NT2/D1 (cell line): Measurements from ENCODE around the gene PPM1L.

Source experiments
- DNase-seq: peaks from one replicate; pipeline ENCODE4 v3.0.0-alpha.2; 2011; ENCODE audit warnings: low read depth, low spot score
- H3K27me3 ChIP-seq: 2 replicates; pipeline ENCODE4 v1.6.0; 2011; ENCODE audit warnings: mild to moderate bottlenecking; ENCODE audit not compliant: insufficient read length, insufficient read depth
- H3K36me3 ChIP-seq: 2 replicates; pipeline ENCODE4 v1.6.1; 2011; ENCODE audit warnings: mild to moderate bottlenecking, low read length, mixed read lengths; ENCODE audit not compliant: insufficient read depth, insufficient read length
- H3K4me1 ChIP-seq: 2 replicates; pipeline ENCODE4 v1.5.1; 2011; ENCODE audit not compliant: insufficient read depth, insufficient read length
- H3K4me3 ChIP-seq: 2 replicates; pipeline ENCODE4 v1.5.1; 2011; ENCODE audit warnings: low read depth; ENCODE audit not compliant: insufficient read length
- H3K9ac ChIP-seq: 2 replicates; pipeline ENCODE4 v1.6.0; 2011; ENCODE audit warnings: low read depth; ENCODE audit not compliant: insufficient read length
- H3K9me3 ChIP-seq: 2 replicates; pipeline ENCODE4 v1.5.1; 2011; ENCODE audit warnings: mild to moderate bottlenecking, low read length; ENCODE audit not compliant: insufficient read depth
- SUZ12 ChIP-seq: IDR thresholded peaks from 2 replicates; pipeline ENCODE4 v1.6.1; 2011; ENCODE audit not compliant: insufficient read length, insufficient read depth; ENCODE audit errors: extremely low read depth
- YY1 ChIP-seq: IDR thresholded peaks from 2 replicates; pipeline ENCODE4 v1.6.1; 2011; ENCODE audit not compliant: insufficient read length, insufficient read depth
- ZNF274 ChIP-seq: IDR thresholded peaks from 2 replicates; pipeline ENCODE4 v1.6.1; 2011; ENCODE audit warnings: mild to moderate bottlenecking, low read depth, low read length

The PPM1L gene

GRCh38 chr3:161014843-161015749 lies 259.1 kb downstream of the PPM1L start:
- no peak for DNase-seq
- no peaks in the 10 kb centered on the region for H3K4me1 ChIP-seq
- H3K9me3 ChIP-seq: no peaks in the 10 kb centered on the region
- H3K4me3 ChIP-seq: no peak overlapping the region
- TF ChIP-seq YY1 (no peak), ZNF274 (no peak), SUZ12 (no peak)
- no peaks in the 10 kb centered on the region for H3K36me3 ChIP-seq
- no peaks in the 10 kb centered on the region for H3K27me3 ChIP-seq
- no peak overlapping the region for H3K9ac ChIP-seq

GRCh38 chr3:161016417-161017313 lies 260.6 kb downstream of the PPM1L start:
- Histone ChIP-seq H3K4me1 (no peaks in the 10 kb centered on the region), H3K27me3 (no peaks in the 10 kb centered on the region), H3K4me3 (no peak overlapping the region), H3K9me3 (no peaks in the 10 kb centered on the region), H3K9ac (no peak overlapping the region), H3K36me3 (no peaks in the 10 kb centered on the region)
- no peak for DNase-seq
- no peak for TF ChIP-seq SUZ12
- TF ChIP-seq YY1: no peak
- TF ChIP-seq ZNF274: no peak

- no peak for DNase-seq
- H3K27me3 ChIP-seq: no peaks in the 10 kb centered on the region
- TF ChIP-seq YY1 (no peak), SUZ12 (no peak), ZNF274 (no peak)
- H3K4me3 ChIP-seq: no peak overlapping the region
- no peaks in the 10 kb centered on the region for H3K4me1 ChIP-seq
- no peaks in the 10 kb centered on the region for H3K36me3 ChIP-seq
- peaks cover 4% of the 10 kb centered on the region for H3K9me3 ChIP-seq
- H3K9ac ChIP-seq: no peak overlapping the region
These were observed 261.9 kb downstream of the PPM1L start for GRCh38 chr3:161017971-161018370.

DNA sequence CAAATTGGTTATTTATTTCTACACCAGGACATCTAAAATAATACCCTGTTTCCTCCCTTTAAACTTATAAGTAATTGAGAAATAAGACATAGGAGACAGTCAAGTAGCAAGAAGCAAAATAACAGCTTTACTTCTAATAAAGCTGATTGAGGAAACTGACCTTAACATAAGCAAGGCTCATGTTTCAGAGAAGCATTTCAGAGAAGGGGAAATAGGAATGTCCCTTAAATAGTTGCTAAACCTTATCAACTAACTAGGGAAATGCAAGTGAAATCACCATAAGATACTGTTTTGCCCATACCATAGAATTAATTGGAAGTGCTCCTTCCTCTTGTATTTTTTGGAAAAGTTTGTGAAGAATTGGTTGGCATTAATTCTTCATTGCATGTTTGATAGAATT lies 264.2 kb downstream of the PPM1L start:
- Histone ChIP-seq H3K36me3 (no peaks in the 10 kb centered on the region), H3K4me1 (no peaks in the 10 kb centered on the region), H3K9me3 (peaks cover 15% of the 10 kb centered on the region), H3K9ac (no peak overlapping the region), H3K4me3 (no peak overlapping the region), H3K27me3 (no peaks in the 10 kb centered on the region)
- no peak for TF ChIP-seq SUZ12
- no peak for TF ChIP-seq ZNF274
- TF ChIP-seq YY1: no peak
- DNase-seq: no peak

GRCh38 chr3:161025911-161026310 lies 269.9 kb downstream of the PPM1L start:
- no peaks in the 10 kb centered on the region for H3K4me1 ChIP-seq
- no peak overlapping the region for H3K4me3 ChIP-seq
- no peaks in the 10 kb centered on the region for H3K36me3 ChIP-seq
- H3K9ac ChIP-seq: no peak overlapping the region
- DNase-seq: no peak
- TF ChIP-seq YY1: no peak
- no peak for TF ChIP-seq ZNF274
- no peak for TF ChIP-seq SUZ12
- H3K27me3 ChIP-seq: no peaks in the 10 kb centered on the region
- peaks cover 15% of the 10 kb centered on the region for H3K9me3 ChIP-seq

GRCh38 chr3:161026612-161027510 lies 270.8 kb downstream of the PPM1L start:
- Histone ChIP-seq H3K4me1 (no peaks in the 10 kb centered on the region), H3K27me3 (no peaks in the 10 kb centered on the region), H3K9ac (no peak overlapping the region), H3K36me3 (no peaks in the 10 kb centered on the region), H3K4me3 (no peak overlapping the region), H3K9me3 (peaks cover 15% of the 10 kb centered on the region)
- DNase-seq: no peak
- TF ChIP-seq ZNF274: no peak
- TF ChIP-seq YY1: no peak
- no peak for TF ChIP-seq SUZ12
